Mesenchymal stem cell (in vitro differentiated cells and primary cell): ENCODE data around the gene CDC42EP3.
A peak's percentile ranks its signal among the peaks of the same experiment; 100 is the strongest.

Experiments
- DNase-seq: peaks from one replicate; pipeline ENCODE4 v3.0.0-alpha.2; 2013
- H2AFZ ChIP-seq: one replicate; pipeline ENCODE4 v1.6.1; 2013; ENCODE audit warnings: low read depth, mild to moderate bottlenecking, control low read depth, inconsistent platforms, low read length, moderate library complexity
- H2AK5ac ChIP-seq: 2 replicates; pipeline ENCODE4 v1.6.1; 2013; ENCODE audit warnings: low read length, moderate library complexity, mild to moderate bottlenecking, inconsistent platforms; ENCODE audit not compliant: severe bottlenecking
- H2BK120ac ChIP-seq: one replicate; pipeline ENCODE4 v1.6.1; 2013; ENCODE audit warnings: low read depth, mild to moderate bottlenecking, inconsistent platforms, low read length, moderate library complexity
- H2BK12ac ChIP-seq, 2 experiments: one replicate each; pipeline ENCODE4 v1.6.1; 2013; ENCODE audit warnings: inconsistent platforms in 2 of 2, low read length in 2 of 2, mild to moderate bottlenecking in 2 of 2, moderate library complexity in 2 of 2, control low read depth in 1 of 2
- H2BK15ac ChIP-seq: one replicate; pipeline ENCODE4 v1.6.1; 2013; ENCODE audit warnings: mild to moderate bottlenecking, low read depth, inconsistent platforms; ENCODE audit not compliant: poor library complexity, severe bottlenecking
- H2BK5ac ChIP-seq: 2 replicates; pipeline ENCODE4 v1.6.1; 2013; ENCODE audit warnings: low read depth, mild to moderate bottlenecking, low read length, control low read depth, inconsistent platforms; ENCODE audit not compliant: poor library complexity, severe bottlenecking
- H3K14ac ChIP-seq, 2 experiments: one replicate each; pipeline ENCODE4 v1.6.1; 2013; ENCODE audit warnings: inconsistent platforms in 2 of 2, low read length in 2 of 2, control low read depth in 1 of 2, mild to moderate bottlenecking in 1 of 2, moderate library complexity in 1 of 2
- H3K18ac ChIP-seq, 2 experiments: one replicate each; pipeline ENCODE4 v1.6.1; 2013; ENCODE audit warnings: inconsistent platforms in 2 of 2, low read length in 2 of 2, control low read depth in 1 of 2, low read depth in 1 of 2, mild to moderate bottlenecking in 1 of 2
- H3K23ac ChIP-seq, 2 experiments: one replicate each; pipeline ENCODE4 v1.6.1; 2013; ENCODE audit warnings: inconsistent platforms in 2 of 2, low read length in 2 of 2, mild to moderate bottlenecking in 2 of 2, moderate library complexity in 2 of 2, control low read depth in 1 of 2
- H3K27ac ChIP-seq: 2 replicates; pipeline ENCODE4 v1.5.1; 2013; ENCODE audit warnings: mild to moderate bottlenecking, moderate library complexity, low read length, control low read depth, inconsistent platforms; ENCODE audit not compliant: poor library complexity, severe bottlenecking
- H3K27me3 ChIP-seq, 2 experiments: 2 replicates each; pipeline versions ENCODE4 v1.6.1 to v1.7.0; 2013; ENCODE audit warnings: low read length in 2 of 2, mild to moderate bottlenecking in 2 of 2, moderate library complexity in 2 of 2, control low read depth in 1 of 2, inconsistent platforms in 1 of 2; ENCODE audit not compliant: control insufficient read depth in 1 of 2, insufficient read depth in 1 of 2
- H3K36me3 ChIP-seq, 2 experiments: 2 replicates each; pipeline versions ENCODE4 v1.6.1 to v1.7.0; 2013; ENCODE audit warnings: low read length in 2 of 2, control low read depth in 1 of 2, inconsistent platforms in 1 of 2, low read depth in 1 of 2, mild to moderate bottlenecking in 1 of 2; ENCODE audit not compliant: insufficient read depth in 2 of 2, control insufficient read depth in 1 of 2
- H3K4ac ChIP-seq, 2 experiments: one replicate each; pipeline ENCODE4 v1.6.1; 2013; ENCODE audit warnings: inconsistent platforms in 2 of 2, low read length in 2 of 2, mild to moderate bottlenecking in 2 of 2, moderate library complexity in 2 of 2, control low read depth in 1 of 2, low read depth in 1 of 2
- H3K4me1 ChIP-seq: 2 replicates; pipeline ENCODE4 v1.6.1; 2013; ENCODE audit warnings: low read depth, low read length, control low read depth; ENCODE audit not compliant: control insufficient read depth, insufficient read depth
- H3K4me2 ChIP-seq: 2 replicates; pipeline ENCODE4 v1.6.1; 2013; ENCODE audit warnings: low read length, mild to moderate bottlenecking, inconsistent platforms; ENCODE audit not compliant: poor library complexity, severe bottlenecking
- H3K4me3 ChIP-seq, 2 experiments: 2 replicates each; pipeline versions ENCODE4 v1.5.1 to v1.7.0; 2013; ENCODE audit warnings: low read length in 2 of 2, mild to moderate bottlenecking in 2 of 2, control low read depth in 1 of 2, low read depth in 1 of 2; ENCODE audit not compliant: insufficient read depth in 1 of 2
- H3K79me1 ChIP-seq: replicated peaks from 2 replicates; pipeline ENCODE4 v1.6.1; 2013; ENCODE audit warnings: mild to moderate bottlenecking, control low read depth, low read length, inconsistent platforms; ENCODE audit not compliant: poor library complexity, severe bottlenecking
- H3K9ac ChIP-seq: 2 replicates; pipeline ENCODE4 v1.7.0; 2013; ENCODE audit warnings: mild to moderate bottlenecking, low read length, moderate library complexity
- H3K9me3 ChIP-seq: 2 replicates; pipeline ENCODE4 v1.7.0; 2013; ENCODE audit warnings: mild to moderate bottlenecking, low read length; ENCODE audit not compliant: control insufficient read depth
- H4K8ac ChIP-seq: one replicate; pipeline ENCODE4 v1.6.1; 2013; ENCODE audit warnings: inconsistent platforms, mild to moderate bottlenecking, low read length, moderate library complexity
- H4K91ac ChIP-seq: one replicate; pipeline ENCODE4 v1.6.1; 2013; ENCODE audit warnings: mild to moderate bottlenecking, low read length, inconsistent platforms
- WGBS: methylation state at CpG from one replicate; pipeline ENCODE4 v1.1.7; 2013; ENCODE audit warnings: mixed read lengths; 5-methylcytosine and 5-hydroxymethylcytosine counted together

Gene CDC42EP3

GRCh38 chr2:37676274-37676673, 4.8 kb upstream of the CDC42EP3 start:
- Histone ChIP-seq H3K4me2 (no peak overlapping the region), H4K8ac (no peak overlapping the region), H4K91ac (no peak overlapping the region), H3K4ac (no peak overlapping the region), H3K18ac (no peak overlapping the region), H3K9me3 (no peaks in the 10 kb centered on the region), H3K79me1 (no peaks in the 10 kb centered on the region), H2AFZ (no peak overlapping the region), H3K4me3 (no peak overlapping the region), H3K23ac (no peak overlapping the region), H3K9ac (no peak overlapping the region), H3K14ac (no peak overlapping the region), H2BK120ac (no peak overlapping the region), H3K27me3 (no peaks in the 10 kb centered on the region), H3K27ac (no peak overlapping the region), H2BK15ac (no peak overlapping the region), H2BK12ac (no peak overlapping the region), H3K4me1 (no peaks in the 10 kb centered on the region), H2BK5ac (no peak overlapping the region), H2AK5ac (no peak overlapping the region), H3K36me3 (no peaks in the 10 kb centered on the region)
- DNase-seq = no peak
- 0% methylated on average over 1 of the region's 1 CpG for WGBS

DNA sequence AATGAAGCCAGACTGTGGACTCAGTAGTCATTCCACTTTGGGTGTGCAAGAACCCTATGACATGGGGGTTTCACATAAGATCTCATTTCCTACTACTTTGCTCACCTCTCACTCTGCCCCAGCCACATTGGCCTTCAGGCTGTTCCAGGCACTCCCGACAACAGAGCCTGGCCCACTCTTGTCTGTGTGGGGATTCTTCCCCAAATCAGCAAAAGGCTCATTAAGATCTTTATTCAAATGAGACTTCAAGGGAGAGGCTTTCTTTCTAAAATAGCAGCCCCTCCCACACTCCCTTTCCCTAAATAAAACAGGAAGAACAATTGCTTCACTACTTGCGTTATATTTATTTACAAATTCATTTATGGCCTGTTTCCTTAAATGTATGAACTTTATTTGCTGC, 3.5 kb upstream of the CDC42EP3 start:
- Histone ChIP-seq H3K36me3 (no peaks in the 10 kb centered on the region), H3K4me3 (no peak overlapping the region), H3K18ac (peak overlapping the region; percentile 1 to 80), H3K4me2 (no peak overlapping the region), H3K27ac (no peak overlapping the region), H3K14ac (no peak overlapping the region), H3K9ac (no peak overlapping the region), H3K79me1 (no peaks in the 10 kb centered on the region), H3K9me3 (no peaks in the 10 kb centered on the region), H2BK120ac (no peak overlapping the region), H2BK5ac (no peak overlapping the region), H4K91ac (peak overlapping the region; percentile 36), H3K27me3 (no peaks in the 10 kb centered on the region), H2AK5ac (peak overlapping the region; percentile 33), H3K4ac (peak overlapping the region in 1 of 2 experiments; percentile 19), H2AFZ (peak overlapping the region; percentile 18), H4K8ac (no peak overlapping the region), H3K4me1 (peaks cover 3% of the 10 kb centered on the region), H3K23ac (no peak overlapping the region), H2BK12ac (peak overlapping the region; percentile 49 to 86), H2BK15ac (no peak overlapping the region)
- WGBS = 72% methylated on average over 1 of the region's 2 CpGs
- no peak for DNase-seq

DNA sequence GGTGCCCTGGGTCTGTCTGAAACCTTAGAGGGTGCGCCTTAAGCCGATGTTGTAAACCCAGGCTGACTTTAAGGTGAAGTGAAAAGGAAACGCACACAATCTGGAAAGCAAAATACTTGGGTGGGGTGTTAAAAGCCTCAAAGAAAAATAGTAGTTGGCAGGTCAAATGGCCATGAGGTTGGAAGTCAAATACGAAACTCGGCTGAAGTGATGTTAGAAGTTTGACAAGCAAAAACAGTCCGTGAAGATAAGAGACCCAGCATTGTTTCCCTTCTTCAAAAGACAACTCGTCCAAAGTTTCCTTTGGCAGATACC, 1.4 kb upstream of the CDC42EP3 start:
- no peak for DNase-seq
- H2AFZ ChIP-seq = no peak overlapping the region
- peak overlapping the region; percentile 45 to 82 for H2BK12ac ChIP-seq
- peaks cover 3% of the 10 kb centered on the region for H3K4me1 ChIP-seq
- H3K14ac ChIP-seq = no peak overlapping the region
- H4K8ac ChIP-seq = peak overlapping the region; percentile 91
- H3K79me1 ChIP-seq = no peaks in the 10 kb centered on the region
- H3K4me3 ChIP-seq = peak overlapping the region; percentile 96 to 98
- peak overlapping the region; percentile 60 for H3K4me2 ChIP-seq
- H3K4ac ChIP-seq = peak overlapping the region in 1 of 2 experiments; percentile 61
- H3K23ac ChIP-seq = no peak overlapping the region
- H3K9ac ChIP-seq = peak overlapping the region; percentile 82
- peak overlapping the region; percentile 67 for H3K27ac ChIP-seq
- no peaks in the 10 kb centered on the region for H3K36me3 ChIP-seq
- peak overlapping the region; percentile 34 to 90 for H3K18ac ChIP-seq
- H2BK15ac ChIP-seq = no peak overlapping the region
- H2AK5ac ChIP-seq = no peak overlapping the region
- no peaks in the 10 kb centered on the region for H3K27me3 ChIP-seq
- H2BK5ac ChIP-seq = no peak overlapping the region
- H4K91ac ChIP-seq = peak overlapping the region; percentile 90
- WGBS = 10% methylated on average over 6 of the region's 7 CpGs
- no peaks in the 10 kb centered on the region for H3K9me3 ChIP-seq
- H2BK120ac ChIP-seq = peak overlapping the region; percentile 99

DNA sequence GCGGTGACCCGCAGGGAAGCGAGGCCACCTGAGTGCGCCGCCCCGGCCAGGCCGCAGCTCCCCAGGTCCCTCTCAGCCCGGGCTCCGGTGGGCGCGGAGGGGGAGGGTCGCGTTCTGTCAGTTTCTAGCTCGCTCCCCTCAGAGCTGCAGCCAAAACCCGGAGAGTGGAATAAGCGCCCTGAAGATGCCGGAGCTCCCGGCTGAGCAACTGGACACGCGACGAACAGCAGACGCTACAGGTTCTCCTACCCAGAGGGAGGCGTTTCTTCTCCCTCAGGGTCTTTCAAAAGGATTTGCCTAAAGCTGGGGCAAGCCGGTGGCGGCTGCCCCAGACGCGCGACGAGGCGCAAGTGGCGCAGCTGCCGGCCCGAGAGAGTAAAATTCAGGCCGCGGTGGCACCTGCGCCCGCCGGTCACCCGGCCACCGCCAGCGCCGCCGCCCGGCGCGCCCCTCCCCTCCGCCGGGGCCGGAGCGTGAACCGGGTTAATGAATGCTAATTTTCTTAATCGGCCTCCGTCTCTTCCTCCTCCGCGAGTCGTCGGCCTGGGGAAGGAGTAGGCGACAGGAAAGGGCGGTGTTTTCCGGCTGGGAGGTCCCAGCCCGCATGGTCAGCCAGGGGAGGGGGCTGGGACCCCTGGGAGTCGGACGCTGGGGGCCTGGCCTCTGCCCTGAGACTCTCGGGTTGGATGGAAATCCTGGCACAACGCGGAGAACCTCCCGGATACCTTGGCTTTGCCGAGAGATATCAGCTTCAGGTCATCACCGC, 845 bp upstream of the CDC42EP3 start:
- peak overlapping the region; percentile 92 for H4K91ac ChIP-seq
- H3K4ac ChIP-seq = peak overlapping the region; percentile 57 to 95
- H3K27me3 ChIP-seq = no peaks in the 10 kb centered on the region
- H2AK5ac ChIP-seq = peak overlapping the region; percentile 69
- DNase-seq = peak; percentile 93
- peak overlapping the region; percentile 99 for H2BK120ac ChIP-seq
- peak overlapping the region; percentile 89 for H2BK15ac ChIP-seq
- peak overlapping the region in 1 of 2 experiments; percentile 81 for H3K14ac ChIP-seq
- H2AFZ ChIP-seq = peak overlapping the region; percentile 69
- peak overlapping the region; percentile 96 to 98 for H3K4me3 ChIP-seq
- peak overlapping the region; percentile 82 for H3K9ac ChIP-seq
- peak overlapping the region; percentile 54 to 92 for H2BK12ac ChIP-seq
- peak overlapping the region; percentile 90 to 94 for H3K18ac ChIP-seq
- under 1% methylated on average over 63 of the region's 69 CpGs for WGBS
- no peaks in the 10 kb centered on the region for H3K9me3 ChIP-seq
- peak overlapping the region; percentile 96 for H4K8ac ChIP-seq
- H3K27ac ChIP-seq = peak overlapping the region; percentile 84
- peaks cover 0 to under 1% of the 10 kb centered on the region in 2 experiments for H3K36me3 ChIP-seq
- H3K4me2 ChIP-seq = peak overlapping the region; percentile 60
- H3K79me1 ChIP-seq = no peaks in the 10 kb centered on the region
- H3K4me1 ChIP-seq = peaks cover 3% of the 10 kb centered on the region
- H3K23ac ChIP-seq = peak overlapping the region in 1 of 2 experiments; percentile 89
- H2BK5ac ChIP-seq = peak overlapping the region; percentile 68
